HepG2 (cell line): ENCODE results near the gene SERPINE2. TPM values are rescaled to one million over a fixed set of nuclear protein-coding genes. Genes with fewer than 3 reads are reported as not detected.

Experiments
- ATAC-seq: fragments of 200-7000 bp; cut with Tn5 transposase; 3 replicates; pipeline ENCODE4 v1.9.1; 2020; ENCODE audit warnings: mild to moderate bottlenecking, moderate library complexity
- BruUV-seq: library from RNA; stranded (reverse); fragments of 400-500 nt; replicated peaks from 2 replicates; lab custom pipeline; 2021; lab: Mats Ljungman, UMichigan
- CTCF ChIA-PET: fragments of 300-600 bp; formaldehyde crosslinking; extraction: SDS; loops from one replicate; lab custom pipeline; 2021; ENCODE audit warnings: low total read pairs, inconsistent platforms, low intra/inter-chr PET ratio; lab: Yijun Ruan, JAX
- POLR2A ChIA-PET: fragments of 350-600 bp; sonication (Branson Sonifier 250); formaldehyde crosslinking; loops from one replicate; lab custom pipeline; 2020; ENCODE audit warnings: antibody characterized with exemption, inconsistent platforms; lab: Yijun Ruan, JAX
- DNase-seq: peaks from one replicate; pipeline ENCODE4 v3.0.0-alpha.2; 2015; ENCODE audit warnings: low spot score
- FAIRE-seq: peaks from 3 replicates; lab custom pipeline; 2011; peaks lifted over from hg19 to GRCh38; lab: Jason Lieb, UNC
- H2AFZ ChIP-seq: one replicate; pipeline ENCODE4 v1.6.1; 2011; ENCODE audit warnings: low read length, inconsistent platforms
- H3K27ac ChIP-seq: fragments of 300-600 bp; 3 replicates; pipeline ENCODE4 v1.8.0; 2011; ENCODE audit warnings: mixed run types, mild to moderate bottlenecking, mixed read lengths, low read length, inconsistent platforms; ENCODE audit not compliant: insufficient read depth; ENCODE audit errors: extremely low read length
- H3K27me3 ChIP-seq, 2 experiments: fragments of 200-600 bp in 1 of 2; 2 replicates in 1 of 2; 3 replicates in 1 of 2; pipeline versions ENCODE4 v1.6.0 to v1.8.0; 2011; ENCODE audit warnings: low read length in 2 of 2, mild to moderate bottlenecking in 2 of 2, moderate library complexity in 2 of 2, inconsistent platforms in 1 of 2; ENCODE audit not compliant: insufficient read depth in 2 of 2, control insufficient read depth in 1 of 2
- H3K36me3 ChIP-seq, 2 experiments: fragments of 200-600 bp in 1 of 2; replicated peaks in 1 of 2; 2 replicates in 1 of 2; 3 replicates in 1 of 2; pipeline versions ENCODE4 v1.5.1 to v1.8.0; 2011; ENCODE audit warnings: low read length in 2 of 2, inconsistent platforms in 1 of 2; ENCODE audit not compliant: insufficient read depth in 2 of 2, control insufficient read depth in 1 of 2
- H3K4me1 ChIP-seq: 2 replicates; pipeline ENCODE4 v1.5.1; 2012; ENCODE audit warnings: low read length, inconsistent platforms; ENCODE audit not compliant: insufficient read depth
- H3K4me2 ChIP-seq: 2 replicates; pipeline ENCODE4 v1.6.0; 2011; ENCODE audit warnings: low read depth, low read length, inconsistent platforms
- H3K4me3 ChIP-seq, 3 experiments: fragments of 200-600 bp in 1 of 3; sonication (generic), shearing (Covaris generic) in 1 of 3; replicated peaks in 1 of 3; 2 replicates each; pipeline ENCODE4 v1.5.1; 2011 to 2016; ENCODE audit warnings: low read length in 3 of 3, inconsistent platforms in 2 of 3, low read depth in 2 of 3, mild to moderate bottlenecking in 2 of 3, control low read depth in 1 of 3, mixed read lengths in 1 of 3; ENCODE audit not compliant: insufficient read depth in 1 of 3
- H3K79me2 ChIP-seq: one replicate; pipeline ENCODE4 v1.6.1; 2011; ENCODE audit warnings: low read length, inconsistent platforms; ENCODE audit not compliant: insufficient read depth
- H3K9ac ChIP-seq: 2 replicates; pipeline ENCODE4 v1.6.0; 2011; ENCODE audit warnings: mild to moderate bottlenecking, low read depth, low read length, inconsistent platforms; ENCODE audit not compliant: insufficient read depth
- H3K9me3 ChIP-seq: 2 replicates; pipeline ENCODE4 v1.5.1; 2012; ENCODE audit warnings: mild to moderate bottlenecking, low read length
- H4K20me1 ChIP-seq: 2 replicates; pipeline ENCODE4 v1.6.0; 2011; ENCODE audit warnings: inconsistent platforms, mild to moderate bottlenecking, low read length, moderate library complexity; ENCODE audit not compliant: insufficient read depth
- ARID5B ChIP-seq: IDR thresholded peaks from 2 replicates; pipeline ENCODE4 v1.4.0; 2020; ENCODE audit warnings: mild to moderate bottlenecking, missing genetic modification reagents
- CREB1 ChIP-seq, 2 experiments: fragments of 450-650 bp in 1 of 2; IDR thresholded peaks; 2 replicates each; pipeline ENCODE4 v1.6.1; 2016 to 2017; ENCODE audit warnings: control low read depth in 1 of 2, mild to moderate bottlenecking in 1 of 2, missing compliant biosample characterization in 1 of 2, missing genetic modification characterization in 1 of 2
- ELF1 ChIP-seq: sonication (generic); formaldehyde crosslinking; IDR thresholded peaks from 2 replicates; pipeline ENCODE4 v1.4.0; 2020; ENCODE audit warnings: missing genetic modification reagents
- ELF3 ChIP-seq: IDR thresholded peaks from 2 replicates; pipeline ENCODE4 v1.6.1; 2016; ENCODE audit warnings: missing genetic modification reagents, missing compliant biosample characterization
- HNF4A ChIP-seq: sonication (generic); formaldehyde crosslinking; IDR thresholded peaks from 2 replicates; pipeline ENCODE4 v1.4.0; 2020; ENCODE audit warnings: missing genetic modification reagents
- KLF15 ChIP-seq: sonication (generic); formaldehyde crosslinking; IDR thresholded peaks from 2 replicates; pipeline ENCODE4 v1.8.1; 2023; ENCODE audit warnings: borderline replicate concordance, mild to moderate bottlenecking, inconsistent platforms, missing genetic modification reagents, mixed read lengths
- MED1 ChIP-seq: sonication (generic); formaldehyde crosslinking; IDR thresholded peaks from 2 replicates; pipeline ENCODE4 v1.4.0; 2020; ENCODE audit warnings: missing genetic modification reagents
- RCOR2 ChIP-seq: IDR thresholded peaks from 2 replicates; pipeline ENCODE4 v1.6.1; 2016; ENCODE audit warnings: missing biosample characterization, missing genetic modification reagents
- RFX1 ChIP-seq: fragments of 450-650 bp; IDR thresholded peaks from 2 replicates; pipeline ENCODE4 v1.6.1; 2017
- TCF12 ChIP-seq, 2 experiments: fragments of 450-650 bp in 1 of 2; sonication (generic) in 1 of 2; formaldehyde crosslinking in 1 of 2; IDR thresholded peaks; 2 replicates each; pipeline versions ENCODE4 v1.6.1 to v1.8.0; 2017 to 2022; ENCODE audit warnings: antibody characterized with exemption in 1 of 2, mild to moderate bottlenecking in 1 of 2, missing genetic modification reagents in 1 of 2, moderate library complexity in 1 of 2
- ZBTB4 ChIP-seq: sonication (generic); formaldehyde crosslinking; IDR thresholded peaks from 2 replicates; pipeline ENCODE4 v1.4.0; 2020; ENCODE audit warnings: missing genetic modification reagents, mild to moderate bottlenecking, borderline replicate concordance
- ZNF10 ChIP-seq: sonication (generic); formaldehyde crosslinking; IDR thresholded peaks from 2 replicates; pipeline ENCODE4 v1.4.0; 2020; ENCODE audit warnings: mild to moderate bottlenecking, low read depth, missing genetic modification reagents, borderline replicate concordance
- ZNF850 ChIP-seq: sonication (generic); formaldehyde crosslinking; conservative IDR thresholded peaks from 2 replicates; pipeline ENCODE4 v1.9.0; 2021; ENCODE audit warnings: mild to moderate bottlenecking, missing genetic modification reagents
- WGBS: methylation state at CpG from one replicate; pipeline ENCODE4 v1.1.6; 2017; ENCODE audit warnings: low lambda C conversion rate; 5-methylcytosine and 5-hydroxymethylcytosine counted together
- in situ Hi-C: cut with HindIII; loops from 2 replicates; pipeline ENCODE4 v1.10.0; 2017; ENCODE audit warnings: low pct_unique_long_range_greater_than_20kb; ENCODE audit not compliant: extremely low pct_ligation_motif_present
- intact Hi-C: fragments of 100-400 bp; cut with micrococcal nuclease; formaldehyde crosslinking; loops from one replicate; pipeline ENCODE4 v1.10.0; 2022; ENCODE audit not compliant: unreplicated experiment
- polyA plus RNA-seq, 8 experiments: library from polyadenylated mRNA; depleted of rRNA in 3 of 8; stranded (reverse) in 7 of 8; unstranded in 1 of 8; fragments of >200 nt; fragmentation: Illumina TruSeq in 4 of 8; extraction: Trizol in 4 of 8; gene quantifications; 2 replicates each; pipeline versions ENCODE4 v1.2.1 to v1.2.3, GENCODE V29; 2011 to 2016; ENCODE audit warnings: low read depth in 4 of 8, missing spikeins in 1 of 8, mixed read lengths in 1 of 8; ENCODE audit not compliant: insufficient read depth in 1 of 8
- total RNA-seq, 5 experiments: library from RNA; depleted of rRNA; stranded (reverse); fragments of >200 nt; fragmentation: Illumina TruSeq; extraction: Trizol; gene quantifications; 2 replicates each; pipeline ENCODE4 v1.2.3, GENCODE V29; 2016; ENCODE audit warnings: low read depth in 1 of 5
- TF ChIP-seq, protein P1 (sequence below): sonication (generic); formaldehyde crosslinking; IDR thresholded peaks from 2 replicates; pipeline ENCODE4 v1.5.0; 2020; ENCODE audit warnings: missing genetic modification reagents

SERPINE2 gene
- total and polyA plus RNA-seq, 2 of the 13 experiments (the other 11 are each of a cell fraction or from before 2014, with no cell fraction given) = 7.9 to 18.1 TPM

GRCh38 chr2:223943561-223944008 is 95.5 kb downstream of the SERPINE2 start:
- Histone ChIP-seq H3K36me3 (no peaks in the 10 kb centered on the region), H2AFZ (no peak overlapping the region), H3K27ac (peak overlapping the region; percentile 85), H3K9me3 (no peaks in the 10 kb centered on the region), H4K20me1 (peaks cover 11% of the 10 kb centered on the region; the same call in 1 of the 2 replicates), H3K9ac (peak overlapping the region; percentile 98), H3K4me1 (peaks cover 48% of the 10 kb centered on the region), H3K4me2 (peak overlapping the region; percentile 94), H3K27me3 (no peaks in the 10 kb centered on the region; a peak in 1 of 5 replicates), H3K79me2 (peaks cover 56% of the 10 kb centered on the region), H3K4me3 (peak overlapping the region; percentile 80 to 100 (median 99))
- peak; percentile 33 for ATAC-seq
- ChIA-PET POLR2A (interaction anchor here (1.1 to 3.6 kb wide), 5 partner anchors 12 to 202 kb away, joined by 3 to 69 read pairs (median 9); partner anchors contain the start of gene MRPL44), CTCF (no interaction called here)
- peak; percentile 45 for DNase-seq
- peak; percentile 77 for FAIRE-seq
- intact Hi-C loops (loop anchor here (2.0 kb wide), 1 partner anchor 35 kb away; no protein-coding TSS in a partner anchor), in situ Hi-C loops (no loop called here)
- TSS peak; percentile 69 for BruUV-seq
- 3% methylated on average over 7 of the region's 7 CpGs for WGBS
- TF ChIP-seq ELF3 (CRISPR knock-in tag) (peak; percentile 57; the same call in 1 of the 2 replicates), ARID5B (CRISPR knock-in tag) (0 out of 2 replicates have a peak, but pooled peaks have one; percentile 6), RFX1 (0 out of 2 replicates have a peak, but pooled peaks have one; percentile 5), MED1 (CRISPR knock-in tag) (0 out of 2 replicates have a peak, but pooled peaks have one; percentile 28), HNF4A (CRISPR knock-in tag) (peak; percentile 36; the same call in 1 of the 2 replicates), RCOR2 (no peak), ZBTB4 (CRISPR knock-in tag) (no peak), ELF1 (peak; percentile 54; the same call in 1 of the 2 replicates), KLF15 (CRISPR knock-in tag) (0 out of 2 replicates have a peak, but pooled peaks have one; percentile 3), CREB1 (IDR thresholded peaks at IDR 0.05) (no peak), CREB1 (CRISPR knock-in tag; IDR thresholded peaks at IDR 0.05) (no peak), TCF12 (IDR thresholded peaks at IDR 0.05) (no peak), TCF12 (CRISPR knock-in tag; IDR thresholded peaks at IDR 0.05) (no peak), ZNF10 (CRISPR knock-in tag) (no peak), ZNF850 (0 out of 2 replicates have a peak, but pooled peaks have one; percentile 25)
- TF ChIP-seq, protein P1, sequence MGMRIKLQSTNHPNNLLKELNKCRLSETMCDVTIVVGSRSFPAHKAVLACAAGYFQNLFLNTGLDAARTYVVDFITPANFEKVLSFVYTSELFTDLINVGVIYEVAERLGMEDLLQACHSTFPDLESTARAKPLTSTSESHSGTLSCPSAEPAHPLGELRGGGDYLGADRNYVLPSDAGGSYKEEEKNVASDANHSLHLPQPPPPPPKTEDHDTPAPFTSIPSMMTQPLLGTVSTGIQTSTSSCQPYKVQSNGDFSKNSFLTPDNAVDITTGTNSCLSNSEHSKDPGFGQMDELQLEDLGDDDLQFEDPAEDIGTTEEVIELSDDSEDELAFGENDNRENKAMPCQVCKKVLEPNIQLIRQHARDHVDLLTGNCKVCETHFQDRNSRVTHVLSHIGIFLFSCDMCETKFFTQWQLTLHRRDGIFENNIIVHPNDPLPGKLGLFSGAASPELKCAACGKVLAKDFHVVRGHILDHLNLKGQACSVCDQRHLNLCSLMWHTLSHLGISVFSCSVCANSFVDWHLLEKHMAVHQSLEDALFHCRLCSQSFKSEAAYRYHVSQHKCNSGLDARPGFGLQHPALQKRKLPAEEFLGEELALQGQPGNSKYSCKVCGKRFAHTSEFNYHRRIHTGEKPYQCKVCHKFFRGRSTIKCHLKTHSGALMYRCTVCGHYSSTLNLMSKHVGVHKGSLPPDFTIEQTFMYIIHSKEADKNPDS = no peak
